ENCODE measurements around the gene COLEC12.

- TF ChIP-seq CTCF (IDR thresholded peaks at IDR 0.05) (no peak), EP300 (IDR thresholded peaks at IDR 0.05) (no peak), POLR2A (IDR thresholded peaks at IDR 0.05) (no peak), POLR2AphosphoS5 (IDR thresholded peaks at IDR 0.05) (no peak)
These were observed 112.3 kb downstream of the COLEC12 start for GRCh38 chr18:388200-388599.
